Cortex of kidney (tissue), 1 donor: ENCODE results near the gene BCAS3.
"Not testable (repeated sequence)": the region's sequence is repeated elsewhere in the genome, so short reads cannot be mapped to it uniquely, and the experiment has no call there.

ENCODE experiments used
- DNase-seq: peaks from one replicate; lab custom pipeline; 2025; lab: John Stamatoyannopoulos, UW

The BCAS3 gene

DNA sequence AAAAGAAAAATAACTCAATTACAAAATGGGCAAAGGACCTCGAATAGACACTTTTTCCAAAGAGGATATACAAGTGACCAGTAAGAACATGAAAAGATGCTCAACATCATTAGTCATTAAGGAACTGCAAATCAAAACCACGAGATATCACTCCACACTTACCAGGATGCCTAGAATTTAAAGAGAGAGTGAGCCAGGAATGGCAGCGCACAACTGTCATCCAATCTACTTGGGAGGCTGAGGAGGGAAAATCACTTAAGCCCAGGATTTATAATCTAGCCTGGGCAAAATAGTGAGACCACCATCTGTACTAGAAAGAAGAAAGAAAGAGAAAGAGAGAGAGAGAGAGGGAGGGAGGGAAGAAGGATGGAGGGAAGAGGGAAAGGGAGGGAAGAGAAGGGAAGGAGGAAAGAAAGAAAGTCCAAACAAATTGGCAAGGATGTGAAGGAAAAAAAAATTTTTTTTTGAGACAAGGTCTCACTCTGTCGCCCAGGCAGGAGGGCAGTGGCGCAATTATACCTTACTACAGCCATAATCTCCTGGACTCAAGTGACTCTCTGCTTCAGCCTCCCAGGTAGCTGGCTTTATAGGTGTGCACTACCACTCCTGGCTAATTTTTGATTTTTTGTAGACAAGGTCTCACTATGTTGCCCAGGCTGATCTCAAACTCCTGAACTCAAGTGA lies 744.6 kb downstream of the BCAS3 start:
- DNase-seq: no peak

DNA sequence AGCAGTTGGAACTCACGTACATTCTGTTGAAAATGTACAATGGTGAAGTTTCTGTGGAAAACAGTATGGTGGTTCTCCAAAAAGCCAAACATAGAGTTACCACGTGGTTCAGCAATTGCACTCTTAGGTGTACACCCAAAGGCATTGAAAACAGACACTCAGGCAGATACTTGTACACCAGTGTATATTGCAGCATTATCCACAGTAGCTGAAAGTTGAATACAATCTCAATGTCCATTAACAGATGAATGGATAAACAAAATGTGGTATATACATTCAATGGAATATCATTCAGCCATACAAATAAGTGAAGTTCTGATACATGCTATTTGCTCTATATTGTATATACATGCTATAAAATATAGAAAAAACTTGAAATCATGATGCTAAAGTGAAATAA lies 745.2 kb downstream of the BCAS3 start:
- DNase-seq: no peak

DNA sequence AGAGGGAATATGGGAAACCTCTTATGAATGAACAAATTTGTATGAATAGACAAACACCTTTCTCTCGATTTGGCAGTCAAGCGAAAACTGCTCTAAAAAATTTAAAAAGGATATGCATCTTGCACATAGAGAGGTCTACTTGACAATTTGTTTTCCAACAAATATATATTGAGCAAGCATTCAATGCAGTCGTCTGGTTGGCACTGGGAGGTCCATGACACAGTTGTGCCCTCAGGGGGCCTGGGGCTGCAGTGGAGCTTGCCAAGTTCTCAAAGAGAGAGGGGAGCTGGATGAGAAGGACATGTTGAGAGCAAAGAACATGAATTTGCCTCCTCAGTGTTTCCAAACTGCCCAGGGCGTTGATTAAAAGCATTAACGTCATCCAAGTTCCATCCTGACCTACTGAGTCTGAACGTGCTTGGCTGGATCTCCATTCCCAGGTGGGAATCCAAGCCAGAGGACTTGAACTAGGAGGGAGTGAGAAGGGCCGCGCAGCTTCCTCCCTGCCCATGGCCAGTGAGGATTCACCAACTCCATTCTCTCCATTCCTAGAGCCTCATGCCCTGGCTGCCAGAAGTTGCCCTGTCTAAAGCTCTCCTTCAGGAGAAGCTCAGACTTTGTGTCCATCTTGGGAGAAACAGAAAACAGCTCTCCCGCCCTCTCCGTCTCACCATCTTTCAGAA lies 746.5 kb downstream of the BCAS3 start:
- DNase-seq: no peak

DNA sequence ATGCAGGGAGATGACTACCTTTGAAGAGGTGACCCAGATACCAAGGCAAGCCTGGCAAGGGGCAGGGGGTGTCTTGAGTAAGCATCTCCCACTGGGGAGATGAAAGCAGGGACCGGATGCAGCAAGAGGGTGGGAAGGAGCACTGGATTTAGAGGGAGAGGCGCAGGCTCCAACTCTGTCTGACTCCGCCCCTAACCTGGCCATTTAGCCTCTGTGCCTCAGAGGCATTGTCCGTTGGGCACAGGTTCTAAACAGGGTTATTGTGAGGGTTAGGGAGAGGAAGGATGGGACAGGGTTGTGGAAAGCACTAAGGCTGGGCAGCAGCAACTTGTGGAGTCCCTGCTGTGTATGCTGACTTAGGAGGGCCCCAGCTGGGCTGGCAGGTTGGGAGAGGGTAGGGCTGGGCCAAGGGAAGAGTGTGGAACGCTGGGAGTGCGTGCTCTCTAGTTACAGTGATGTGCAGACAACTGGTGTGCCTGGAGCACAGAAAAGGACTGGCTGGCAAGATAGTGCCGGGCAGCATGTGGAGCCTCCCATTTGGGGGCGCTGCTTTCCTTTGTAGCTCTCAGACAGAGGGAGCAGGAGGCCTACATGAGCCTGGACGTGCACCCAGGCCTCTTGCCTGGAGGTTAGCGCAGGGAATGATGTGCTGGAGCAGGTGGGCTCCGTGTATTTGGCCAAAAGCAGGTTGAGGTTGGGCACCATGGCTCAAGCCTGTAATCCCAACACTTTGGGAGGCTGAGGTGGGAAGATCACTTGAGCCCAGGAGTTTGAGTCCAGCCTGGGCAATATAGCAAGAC lies 748.2 kb downstream of the BCAS3 start:
- no peak for DNase-seq

DNA sequence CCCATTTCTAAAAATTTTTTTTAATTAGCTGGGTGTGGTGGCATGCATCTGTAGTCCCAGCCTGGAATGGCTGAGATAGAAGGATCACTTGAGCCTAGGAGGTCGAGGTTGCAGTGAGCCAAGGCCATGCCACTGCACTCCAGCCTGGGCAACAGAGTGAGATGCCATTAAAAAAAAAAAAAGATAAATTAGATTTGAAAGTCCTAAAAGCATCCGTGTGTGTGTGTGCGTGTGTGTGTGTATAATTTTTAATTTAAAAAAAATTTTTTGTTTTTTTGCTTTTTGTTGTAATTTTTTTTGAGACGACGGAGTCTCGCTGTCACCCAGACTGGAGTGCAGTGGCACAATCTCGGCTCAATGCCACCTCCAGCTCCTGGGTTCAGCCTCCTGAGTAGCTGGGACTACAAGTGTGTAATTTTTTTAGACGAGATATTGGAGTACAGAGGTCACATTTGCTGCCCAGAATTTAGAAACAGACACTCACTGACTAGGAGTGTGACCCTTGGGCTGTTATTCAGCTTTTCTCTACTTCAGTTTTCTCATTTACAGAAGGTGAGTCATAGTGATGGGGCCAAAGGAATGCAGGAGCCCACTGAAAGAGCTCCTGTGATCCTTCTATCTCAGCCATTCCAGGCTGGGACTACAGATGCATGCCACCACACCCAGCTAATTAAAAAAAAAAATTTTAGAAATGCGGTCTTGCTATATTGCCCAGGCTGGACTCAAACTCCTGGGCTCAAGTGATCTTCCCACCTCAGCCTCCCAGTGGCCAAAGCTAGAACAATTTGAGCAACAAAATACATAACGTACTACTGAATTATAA lies 749.0 kb downstream of the BCAS3 start:
- no peak for DNase-seq

DNA sequence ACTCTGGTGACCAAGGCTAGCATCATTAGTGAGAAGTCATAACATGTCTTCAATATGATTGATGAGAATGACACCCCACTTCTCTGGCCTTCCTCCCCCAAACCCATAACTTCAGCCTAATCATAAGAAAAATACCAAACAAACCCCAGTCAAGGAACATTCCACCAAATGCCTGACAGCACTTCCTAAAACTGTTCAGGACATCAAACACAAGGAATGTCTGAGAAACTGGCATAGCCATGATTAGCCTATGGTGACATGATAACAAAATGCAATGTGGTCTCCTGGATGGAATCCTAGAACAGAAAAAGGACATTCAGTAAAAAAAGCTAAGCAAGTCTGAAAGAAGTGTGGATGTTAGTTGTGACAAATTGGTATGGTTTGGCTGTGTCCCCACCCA lies 749.9 kb downstream of the BCAS3 start:
- no peak for DNase-seq

DNA sequence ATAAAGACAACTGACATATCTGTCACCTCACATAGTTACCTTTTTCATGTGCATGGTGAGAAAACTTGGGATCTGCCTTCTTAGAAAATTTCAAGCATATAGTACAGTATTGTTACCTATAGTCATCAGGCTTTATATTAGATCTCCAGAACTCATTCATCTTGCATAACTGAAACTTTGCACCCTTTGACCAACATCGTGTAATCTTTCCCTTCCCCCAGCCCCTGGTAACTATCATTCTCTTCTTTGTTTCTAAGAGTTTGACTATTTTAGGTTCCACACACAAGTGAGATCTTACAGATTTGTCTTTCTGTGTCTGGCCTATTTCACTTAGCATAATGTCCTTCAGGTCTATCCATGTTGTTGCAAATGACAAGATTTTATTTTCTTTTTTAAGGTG lies 751.6 kb downstream of the BCAS3 start:
- no peak for DNase-seq

DNA sequence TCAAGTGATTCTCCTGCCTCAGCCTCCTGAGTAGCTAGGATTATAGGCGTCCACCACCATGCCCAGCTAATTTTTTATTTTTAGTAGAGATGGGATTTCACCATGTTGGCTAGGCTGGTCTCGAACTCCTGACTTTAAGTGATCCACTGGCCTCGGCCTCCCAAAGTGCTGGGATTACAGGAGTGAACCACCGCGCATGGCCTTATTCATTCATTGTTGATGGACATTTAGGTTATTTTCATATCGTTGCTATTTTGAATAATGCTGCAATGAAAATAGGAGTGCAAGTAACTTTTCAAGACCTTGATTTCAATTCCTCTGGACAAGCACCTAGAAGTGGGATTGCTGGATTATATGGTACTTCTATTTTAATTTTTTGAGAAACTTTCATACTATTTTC lies 752.2 kb downstream of the BCAS3 start:
- not testable (repeated sequence) for DNase-seq

DNA sequence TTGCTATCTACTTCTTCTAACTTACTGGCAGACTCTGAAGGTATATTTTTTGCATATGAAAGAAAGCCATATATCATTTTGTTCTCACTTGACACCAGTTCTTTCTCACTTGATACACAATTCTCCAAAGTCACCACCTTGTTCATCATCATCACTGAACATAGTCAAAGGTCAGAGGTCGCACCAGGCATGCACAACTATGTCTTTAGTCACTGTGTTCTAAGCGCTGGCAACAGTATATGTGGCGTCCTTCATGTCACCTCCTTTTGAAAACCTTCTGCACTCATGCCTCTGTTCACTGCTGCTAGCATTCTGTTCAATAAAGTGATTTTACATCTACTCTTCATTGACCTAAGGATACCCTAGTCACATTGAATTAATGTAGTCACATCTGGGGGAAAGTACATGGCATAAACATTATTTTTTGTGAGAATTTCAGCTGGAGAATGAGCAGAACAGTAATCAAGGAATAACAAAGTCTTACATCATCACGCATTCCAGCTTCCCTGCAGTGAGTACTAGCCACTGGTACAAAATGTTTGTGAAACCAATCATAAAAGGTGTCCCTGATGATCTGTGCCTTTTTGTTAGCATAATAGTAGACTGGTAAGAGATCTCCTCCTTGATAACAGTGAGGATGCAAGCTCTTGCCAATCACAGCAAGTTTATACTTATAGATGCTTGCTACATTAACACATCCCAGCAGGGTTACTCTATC lies 754.1 kb downstream of the BCAS3 start:
- DNase-seq: no peak

DNA sequence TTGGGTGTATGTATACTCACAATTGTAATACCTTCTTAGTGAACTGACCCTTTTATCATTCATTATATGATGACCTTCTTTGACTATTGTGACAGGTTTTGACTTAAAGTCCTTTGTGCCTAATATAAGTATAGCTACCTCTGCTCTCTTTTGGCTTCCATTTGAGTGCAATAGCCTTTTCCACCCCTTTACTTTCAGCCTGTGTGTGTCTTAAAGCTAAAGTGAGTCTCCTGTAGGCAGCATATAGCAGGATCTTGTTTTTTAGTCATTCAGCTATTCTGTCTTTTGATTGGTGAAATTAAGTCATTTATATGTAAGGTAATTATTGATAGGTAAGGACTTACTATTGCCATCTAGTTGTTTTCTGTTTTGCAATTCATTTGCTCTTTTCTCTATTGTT lies 758.6 kb downstream of the BCAS3 start:
- no peak for DNase-seq

DNA sequence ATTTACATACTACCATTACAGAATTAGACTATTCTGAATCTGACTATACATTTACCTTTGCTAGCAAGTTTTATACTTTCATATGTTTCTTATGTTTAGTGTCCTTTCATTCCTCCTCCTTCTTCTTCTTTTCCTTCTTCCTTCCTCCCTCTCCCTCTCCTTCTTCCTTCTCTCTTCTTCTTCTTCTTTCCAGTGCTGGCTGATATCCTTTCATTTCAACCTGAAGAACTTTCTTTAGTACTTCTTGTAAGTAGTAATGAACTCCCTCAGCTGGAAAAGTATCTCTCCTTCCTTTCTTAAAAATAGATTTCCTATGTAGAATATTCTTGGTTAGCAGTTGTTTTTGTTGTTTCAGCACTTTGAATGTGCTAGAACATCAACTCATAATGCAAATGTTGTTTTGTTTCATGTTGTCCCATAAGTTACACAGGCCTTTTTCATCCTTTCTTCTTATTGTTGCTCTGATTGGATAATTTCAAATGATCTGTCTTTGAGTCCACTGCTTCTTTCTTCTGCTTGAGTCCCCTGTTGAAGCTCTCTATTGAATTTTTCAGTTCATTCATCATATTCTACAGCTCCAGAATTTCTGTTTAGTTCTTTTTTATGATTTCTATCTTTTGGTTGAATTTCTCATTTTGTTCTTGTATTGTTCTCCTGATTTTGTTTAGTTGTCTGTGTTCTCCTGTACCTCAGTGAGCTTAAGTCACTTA lies 759.5 kb downstream of the BCAS3 start:
- no peak for DNase-seq

DNA sequence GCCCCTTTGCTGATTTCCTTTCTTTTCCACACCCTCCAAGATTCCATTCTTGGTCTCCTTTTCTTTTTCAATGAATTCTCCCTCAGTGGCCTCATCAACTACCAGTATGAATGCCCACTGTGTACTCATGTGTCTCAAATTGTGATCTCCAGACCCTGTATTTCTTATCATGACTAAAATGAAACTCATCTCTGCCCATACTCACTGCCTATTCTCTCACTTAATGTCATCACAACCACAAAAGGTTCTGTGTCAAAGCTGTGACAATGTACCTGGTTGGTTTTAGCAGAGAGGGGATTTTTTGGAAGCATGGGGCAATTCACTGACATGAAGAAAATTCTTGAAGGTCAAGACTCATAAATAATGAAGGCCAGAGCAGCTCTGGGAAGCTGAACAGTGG lies 763.0 kb downstream of the BCAS3 start:
- DNase-seq: no peak

DNA sequence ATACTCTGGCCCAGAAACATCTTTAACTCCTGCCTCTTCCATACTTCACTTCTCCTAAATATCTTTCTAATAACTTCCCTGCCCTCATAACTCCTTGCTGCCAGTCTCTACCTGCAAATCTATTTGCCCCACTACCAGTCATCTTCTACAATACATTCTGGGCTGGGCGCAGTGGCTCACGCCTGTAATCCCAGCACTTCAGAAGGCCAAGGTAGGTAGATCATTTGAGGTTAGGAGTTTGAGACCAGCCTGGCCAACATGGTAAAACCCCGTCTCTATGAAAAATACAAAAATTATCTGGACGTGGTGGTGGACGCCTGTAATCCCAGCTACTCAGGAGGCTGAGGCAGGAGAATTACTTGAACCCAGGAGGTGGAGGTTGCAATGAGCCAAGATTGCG lies 763.9 kb downstream of the BCAS3 start:
- not testable (repeated sequence) for DNase-seq

DNA sequence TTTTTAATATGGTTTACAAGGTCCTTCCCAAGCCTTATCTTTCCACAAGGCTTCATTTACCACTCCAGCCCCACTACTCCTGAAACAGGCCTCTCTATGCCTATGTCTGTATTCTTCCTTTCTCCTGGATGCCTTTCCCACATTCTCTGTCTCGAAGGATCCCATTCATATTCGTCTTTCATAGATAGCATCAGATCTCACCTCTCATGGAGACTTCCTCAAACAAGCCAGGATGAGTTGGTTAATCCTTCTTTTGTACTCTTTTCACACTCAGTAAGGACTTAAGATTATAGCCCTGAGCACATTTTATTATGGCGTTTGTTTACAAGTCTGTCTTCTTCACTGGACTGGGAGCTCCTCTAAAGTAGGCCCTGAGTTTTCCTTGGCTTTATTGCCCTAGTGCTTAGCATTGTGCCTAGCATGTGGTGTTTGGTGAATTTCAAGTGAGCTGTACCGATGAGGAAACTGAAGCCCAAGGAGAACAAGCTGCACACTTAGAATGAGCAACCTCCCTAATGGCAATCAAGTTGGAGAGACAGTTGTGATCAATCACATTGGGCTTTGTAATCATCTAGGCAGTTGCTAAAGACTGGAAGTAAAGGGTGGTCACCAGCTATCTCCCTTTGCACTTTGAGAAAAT lies 764.6 kb downstream of the BCAS3 start:
- DNase-seq: no peak
